A549 (cell line): ENCODE data around the gene CPNE4. TPM values are rescaled to one million over a fixed set of nuclear protein-coding genes. Genes with fewer than 3 reads are reported as not detected.

Source experiments
- ATAC-seq, 2 experiments: fragments of 200-7000 bp in 1 of 2; fragments of >200 bp in 1 of 2; cut with Nextera tagmentation in 1 of 2; cut with Tn5 transposase in 1 of 2; 3 replicates each; pipeline versions ENCODE4 v1.8.0 to v1.9.1; 2018 to 2020; ENCODE audit warnings: mild to moderate bottlenecking in 1 of 2, moderate library complexity in 1 of 2
- CTCF ChIA-PET: fragments of 300-600 bp; sonication (Branson Sonifier 250); formaldehyde crosslinking; extraction: SDS; loops from one replicate; lab custom pipeline; 2021; ENCODE audit warnings: antibody characterized with exemption, inconsistent platforms; lab: Yijun Ruan, JAX
- POLR2A ChIA-PET: fragments of 350-600 bp; formaldehyde crosslinking; extraction: SDS; loops from one replicate; lab custom pipeline; 2021; ENCODE audit warnings: antibody characterized with exemption, inconsistent platforms; lab: Yijun Ruan, JAX
- DNase-seq, 2 experiments: peaks; one replicate each; pipeline versions ENCODE4 v3.0.0 to v3.0.0-alpha.2; 2011 to 2016; ENCODE audit warnings: low read depth in 1 of 2, low spot score in 1 of 2
- FAIRE-seq: peaks from 2 replicates; lab custom pipeline; 2011; peaks lifted over from hg19 to GRCh38; lab: Jason Lieb, UNC
- H3K27ac ChIP-seq, 2 experiments: fragments of >200 bp; sonication (Bioruptor Twin); formaldehyde crosslinking; 3 replicates each; pipeline ENCODE4 v1.5.1; 2016 to 2017
- H3K4me1 ChIP-seq: fragments of >200 bp; sonication (Bioruptor Twin); formaldehyde crosslinking; 3 replicates; pipeline ENCODE4 v1.6.1; 2016
- H3K4me2 ChIP-seq: fragments of >200 bp; sonication (Bioruptor Twin); formaldehyde crosslinking; 3 replicates; pipeline ENCODE4 v1.6.1; 2016
- H3K4me3 ChIP-seq: fragments of >200 bp; sonication (Bioruptor Twin); formaldehyde crosslinking; 3 replicates; pipeline ENCODE4 v1.5.1; 2016
- H3K9me3 ChIP-seq: fragments of >200 bp; sonication (Bioruptor Twin); formaldehyde crosslinking; 3 replicates; pipeline ENCODE4 v1.6.1; 2016
- BCL3 ChIP-seq: fragments of >200 bp; sonication (Bioruptor Twin); formaldehyde crosslinking; IDR thresholded peaks from 3 replicates; pipeline ENCODE4 v1.6.1; 2016
- CEBPB ChIP-seq, 2 experiments: fragments of >200 bp in 1 of 2; sonication (Bioruptor Twin) in 1 of 2; formaldehyde crosslinking in 1 of 2; IDR thresholded peaks; 2 replicates each; pipeline ENCODE4 v1.6.1; 2012 to 2016
- EHMT2 ChIP-seq: fragments of 200-600 bp; sonication (generic); IDR thresholded peaks from 2 replicates; pipeline ENCODE4 v1.6.1; 2016; ENCODE audit warnings: antibody characterized with exemption, low read depth, mild to moderate bottlenecking, moderate library complexity
- ELK1 ChIP-seq: fragments of 150-350 bp; IDR thresholded peaks from 2 replicates; pipeline ENCODE4 v1.6.1; 2014; ENCODE audit warnings: low read depth, mild to moderate bottlenecking, low read length
- FOSL2 ChIP-seq, 2 experiments: fragments of 450-650 bp in 1 of 2; fragments of >200 bp in 1 of 2; sonication (Bioruptor Twin) in 1 of 2; formaldehyde crosslinking; IDR thresholded peaks; 2 replicates each; pipeline versions ENCODE4 v1.5.0 to v1.6.1; 2016 to 2020; ENCODE audit warnings: mild to moderate bottlenecking in 1 of 2, moderate library complexity in 1 of 2
- HDAC2 ChIP-seq: fragments of 200-600 bp; sonication (generic); IDR thresholded peaks from 2 replicates; pipeline ENCODE4 v1.6.1; 2016
- HOXB5 ChIP-seq: fragments of 250-450 bp; sonication (Bioruptor Pico); IDR thresholded peaks from 2 replicates; pipeline ENCODE4 v1.5.0; 2020; ENCODE audit warnings: mild to moderate bottlenecking, moderate library complexity
- JUN ChIP-seq, 2 experiments: fragments of >200 bp; sonication (Bioruptor Twin); formaldehyde crosslinking; IDR thresholded peaks; 2 replicates in 1 of 2; 3 replicates in 1 of 2; pipeline ENCODE4 v1.6.1; 2016 to 2017
- JUNB ChIP-seq: fragments of >200 bp; sonication (Bioruptor Twin); formaldehyde crosslinking; IDR thresholded peaks from 2 replicates; pipeline ENCODE4 v1.6.1; 2016
- KDM1A ChIP-seq: fragments of 200-600 bp; sonication (generic); IDR thresholded peaks from 2 replicates; pipeline ENCODE4 v1.6.1; 2016; ENCODE audit warnings: low read depth, mild to moderate bottlenecking
- KDM5A ChIP-seq: fragments of 200-600 bp; sonication (generic); IDR thresholded peaks from 2 replicates; pipeline ENCODE4 v1.6.1; 2016; ENCODE audit warnings: antibody characterized with exemption, mild to moderate bottlenecking
- PHF8 ChIP-seq: fragments of 200-600 bp; sonication (generic); IDR thresholded peaks from 2 replicates; pipeline ENCODE4 v1.6.1; 2016; ENCODE audit warnings: low read depth, mild to moderate bottlenecking, antibody characterized with exemption, moderate library complexity, borderline replicate concordance
- RCOR1 ChIP-seq: fragments of 150-350 bp; IDR thresholded peaks from 2 replicates; pipeline ENCODE4 v1.6.1; 2014; ENCODE audit warnings: antibody characterized with exemption, low read length, low read depth
- SMC3 ChIP-seq: fragments of >200 bp; sonication (Bioruptor Twin); formaldehyde crosslinking; IDR thresholded peaks from 3 replicates; pipeline ENCODE4 v1.6.1; 2018; ENCODE audit warnings: inconsistent platforms
- SREBF2 ChIP-seq: fragments of 450-650 bp; IDR thresholded peaks from 2 replicates; pipeline ENCODE4 v1.6.1; 2014; ENCODE audit warnings: mild to moderate bottlenecking, moderate library complexity
- ZNF302 ChIP-seq: fragments of 250-450 bp; sonication (Bioruptor Pico); IDR thresholded peaks from 2 replicates; pipeline ENCODE4 v1.9.0; 2021; ENCODE audit warnings: inconsistent platforms, mild to moderate bottlenecking, moderate library complexity
- ZSCAN20 ChIP-seq: fragments of 250-450 bp; sonication (Bioruptor Pico); IDR thresholded peaks from 2 replicates; pipeline ENCODE4 v1.8.0; 2022; ENCODE audit warnings: mild to moderate bottlenecking, moderate library complexity
- WGBS: methylation state at CpG from one replicate; pipeline ENCODE4 v1.1.6; 2017; ENCODE audit errors: missing lambda C conversion rate; 5-methylcytosine and 5-hydroxymethylcytosine counted together
- polyA plus RNA-seq, 4 experiments: library from polyadenylated mRNA; depleted of rRNA in 3 of 4; stranded (reverse); fragments of >200 nt; fragmentation: RNase III in 1 of 4; extraction: RNeasy Plus Mini Kit Qiagen cat#74134 plus additional on column Dnase treatment in 1 of 4; gene quantifications; 2 replicates in 3 of 4; 3 replicates in 1 of 4; pipeline ENCODE4 v1.2.3, GENCODE V29; 2011 to 2017
- TF ChIP-seq, protein P1 (sequence below): fragments of 450-650 bp; IDR thresholded peaks from 2 replicates; pipeline ENCODE4 v1.6.1; 2014; ENCODE audit warnings: antibody characterized with exemption

CPNE4 gene
- polyA plus RNA-seq, 2 of the 4 experiments (the other 2 are of a cell fraction), result 3.6 to 8.7 TPM

DNA sequence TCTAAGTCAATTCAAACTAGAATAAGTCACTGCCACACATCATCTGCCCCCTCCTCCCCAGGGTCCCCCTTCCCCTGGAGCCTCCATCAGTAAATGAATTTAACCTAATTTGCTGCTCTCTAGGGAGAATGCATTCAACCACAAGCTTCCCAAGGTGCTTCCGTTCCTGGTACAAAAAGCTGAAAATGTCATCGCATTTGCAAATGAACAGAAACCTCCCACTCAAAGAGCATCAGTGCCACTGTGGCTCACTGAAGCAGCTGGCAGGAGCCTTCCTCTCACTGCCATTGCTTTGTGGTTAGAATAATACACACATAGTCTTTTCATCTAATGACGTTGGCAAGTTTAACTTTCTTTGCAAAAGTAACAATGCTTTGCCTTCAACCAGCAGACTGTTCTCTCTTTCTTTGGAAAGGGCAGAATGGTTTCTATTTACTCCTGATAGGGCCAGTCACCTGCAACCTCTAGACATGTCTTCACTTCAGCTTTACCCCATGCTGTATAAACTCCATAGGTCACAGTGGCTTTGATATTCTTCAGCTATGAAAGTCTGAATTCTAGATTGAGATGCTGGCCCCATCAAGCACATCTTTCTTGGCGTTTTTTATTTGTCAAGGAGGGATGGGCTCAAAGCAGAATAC lies 238.1 kb downstream of the CPNE4 start:
- ATAC-seq, result no peak
- FAIRE-seq, result no peak
- Histone ChIP-seq H3K9me3 (no peaks in the 10 kb centered on the region), H3K27ac (no peak overlapping the region), H3K4me3 (no peak overlapping the region), H3K4me2 (no peak overlapping the region), H3K4me1 (no peaks in the 10 kb centered on the region)
- 75% methylated on average over 4 of the region's 4 CpGs for WGBS
- ChIA-PET CTCF (interaction anchor here (0.8 to 6.7 kb wide), 7 partner anchors 13 to 414 kb away, joined by 3 to 68 read pairs (median 9); partner anchors contain the start of gene CPNE4), POLR2A (no interaction called here)
- TF ChIP-seq SREBF2 (no peak), PHF8 (no peak), ZSCAN20 (CRISPR knock-in tag) (no peak)
- no peak for DNase-seq

GRCh38 chr3:131796111-131796510 lies 238.7 kb downstream of the CPNE4 start:
- TF ChIP-seq KDM1A, result no peak
- TF ChIP-seq, protein P1, sequence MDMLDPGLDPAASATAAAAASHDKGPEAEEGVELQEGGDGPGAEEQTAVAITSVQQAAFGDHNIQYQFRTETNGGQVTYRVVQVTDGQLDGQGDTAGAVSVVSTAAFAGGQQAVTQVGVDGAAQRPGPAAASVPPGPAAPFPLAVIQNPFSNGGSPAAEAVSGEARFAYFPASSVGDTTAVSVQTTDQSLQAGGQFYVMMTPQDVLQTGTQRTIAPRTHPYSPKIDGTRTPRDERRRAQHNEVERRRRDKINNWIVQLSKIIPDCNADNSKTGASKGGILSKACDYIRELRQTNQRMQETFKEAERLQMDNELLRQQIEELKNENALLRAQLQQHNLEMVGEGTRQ, result no peak
- no peak for TF ChIP-seq KDM5A
- no peak for TF ChIP-seq JUNB
- TF ChIP-seq FOSL2 (IDR thresholded peaks at IDR 0.05), result no peak
- no peak for TF ChIP-seq FOSL2 (CRISPR knock-in tag; IDR thresholded peaks at IDR 0.05)
- no peak for TF ChIP-seq BCL3
- TF ChIP-seq HOXB5, result no peak
- TF ChIP-seq CEBPB (IDR thresholded peaks at IDR 0.05), result no peak
- no peak for TF ChIP-seq ZNF302 (CRISPR knock-in tag)
- no peak for TF ChIP-seq SREBF2
- no peak for TF ChIP-seq HDAC2
- TF ChIP-seq JUN (IDR thresholded peaks at IDR 0.05), result no peak
- TF ChIP-seq, all 56 proteins: peak for 0
- Histone ChIP-seq H3K27ac (no peak overlapping the region), H3K9me3 (no peaks in the 10 kb centered on the region), H3K4me2 (no peak overlapping the region), H3K4me3 (no peak overlapping the region), H3K4me1 (no peaks in the 10 kb centered on the region)
- no peak for FAIRE-seq
- ATAC-seq, result no peak
- POLR2A ChIA-PET, result no interaction called here
- DNase-seq, result no peak
- whole genome bisulfite sequencing, result 77% methylated on average over 5 of the region's 5 CpGs
- CTCF ChIA-PET, result interaction anchor here (0.8 to 6.7 kb wide), 16 partner anchors 12 to 414 kb away, joined by 3 to 68 read pairs (median 7); partner anchors contain the start of gene CPNE4

GRCh38 chr3:131795390-131796090 lies 239.3 kb downstream of the CPNE4 start:
- Histone ChIP-seq H3K4me1 (no peaks in the 10 kb centered on the region), H3K4me2 (no peak overlapping the region), H3K27ac (no peak overlapping the region), H3K9me3 (no peaks in the 10 kb centered on the region), H3K4me3 (no peak overlapping the region)
- TF ChIP-seq RCOR1 (no peak), SMC3 (no peak), ELK1 (no peak), EHMT2 (no peak)
- ATAC-seq (no peak), DNase-seq (no peak), FAIRE-seq (no peak)
- ChIA-PET POLR2A (no interaction called here), CTCF (interaction anchor here (0.6 to 6.7 kb wide), 48 partner anchors 10 to 1048 kb away, joined by 3 to 68 read pairs (median 4); partner anchors contain the start of gene CPNE4)
- WGBS, result 98% methylated on average over 3 of the region's 3 CpGs
